Nephron progenitor cell (in vitro differentiated cells): Measurements from ENCODE around the gene PARP8.
A peak's percentile ranks its signal among the peaks of the same experiment; 100 is the strongest.
"Not testable (repeated sequence)": the region's sequence is repeated elsewhere in the genome, so short reads cannot be mapped to it uniquely, and the experiment has no call there.

ENCODE experiments used
- DNase-seq: peaks from one replicate; pipeline ENCODE4 v3.0.0; 2021
- H3K27ac Mint-ChIP-seq: 2 replicates; pipeline ENCODE4 v1.8.0; 2021; ENCODE audit warnings: mild to moderate bottlenecking, moderate library complexity, mixed read lengths
- H3K27me3 Mint-ChIP-seq: 2 replicates; pipeline ENCODE4 v1.8.0; 2021; ENCODE audit warnings: mild to moderate bottlenecking, low read depth, mixed read lengths; ENCODE audit not compliant: poor library complexity
- H3K36me3 Mint-ChIP-seq: 2 replicates; pipeline ENCODE4 v1.8.0; 2021; ENCODE audit warnings: low read depth, mixed read lengths
- H3K4me1 Mint-ChIP-seq: 2 replicates; pipeline ENCODE4 v1.8.0; 2021; ENCODE audit warnings: mixed read lengths
- H3K4me3 Mint-ChIP-seq: 2 replicates; pipeline ENCODE4 v1.8.0; 2021; ENCODE audit warnings: mild to moderate bottlenecking, moderate library complexity, mixed read lengths
- H3K9me3 Mint-ChIP-seq: 2 replicates; pipeline ENCODE4 v1.8.0; 2021; ENCODE audit warnings: mild to moderate bottlenecking, moderate library complexity, mixed read lengths
- TF ChIP-seq, protein P1 (sequence below): fragments of 200-600 bp; sonication (generic); IDR thresholded peaks from 2 replicates; pipeline ENCODE4 v1.5.0; 2021; ENCODE audit warnings: antibody characterized with exemption

PARP8 gene

DNA sequence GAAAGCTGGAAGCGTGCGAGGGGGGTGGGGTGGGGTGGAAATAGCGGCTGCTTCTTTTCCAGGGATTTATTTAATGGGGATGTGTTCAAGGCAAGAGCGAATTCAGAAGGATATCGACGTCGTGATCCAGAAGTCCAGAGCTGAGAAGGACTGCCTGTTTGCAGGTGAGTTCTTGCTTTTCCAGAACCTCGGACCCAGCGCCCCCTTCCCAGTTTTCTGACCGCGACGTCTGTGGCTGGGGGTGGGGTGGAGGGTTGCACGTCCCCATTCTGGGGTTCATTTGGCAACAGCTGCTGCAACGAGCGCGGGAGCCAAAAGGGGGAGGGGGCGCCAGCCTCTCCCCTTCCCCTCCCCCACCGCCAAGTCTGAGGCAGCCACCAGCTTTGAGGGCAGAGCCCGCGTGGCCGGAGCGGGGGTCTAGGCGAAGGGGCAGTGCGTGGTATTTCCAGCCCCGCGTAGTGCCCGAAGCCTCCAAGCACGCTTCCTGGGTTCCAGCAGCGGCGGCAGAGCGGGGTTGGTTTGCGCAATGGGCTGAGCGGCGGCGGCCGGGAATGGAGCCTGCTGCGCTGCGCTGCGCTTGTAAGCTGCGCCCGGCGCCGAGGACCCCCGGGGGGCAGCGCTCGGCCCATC lies 701 bp downstream of the PARP8 start:
- Mint-ChIP-seq H3K9me3 (no peaks in the 10 kb centered on the region), H3K4me1 (peaks cover 62% of the 10 kb centered on the region), H3K36me3 (no peaks in the 10 kb centered on the region), H3K27ac (peak overlapping the region; percentile 95), H3K4me3 (peak overlapping the region; percentile 99), H3K27me3 (no peaks in the 10 kb centered on the region)
- peak; percentile 73 for DNase-seq
- TF ChIP-seq, protein P1, sequence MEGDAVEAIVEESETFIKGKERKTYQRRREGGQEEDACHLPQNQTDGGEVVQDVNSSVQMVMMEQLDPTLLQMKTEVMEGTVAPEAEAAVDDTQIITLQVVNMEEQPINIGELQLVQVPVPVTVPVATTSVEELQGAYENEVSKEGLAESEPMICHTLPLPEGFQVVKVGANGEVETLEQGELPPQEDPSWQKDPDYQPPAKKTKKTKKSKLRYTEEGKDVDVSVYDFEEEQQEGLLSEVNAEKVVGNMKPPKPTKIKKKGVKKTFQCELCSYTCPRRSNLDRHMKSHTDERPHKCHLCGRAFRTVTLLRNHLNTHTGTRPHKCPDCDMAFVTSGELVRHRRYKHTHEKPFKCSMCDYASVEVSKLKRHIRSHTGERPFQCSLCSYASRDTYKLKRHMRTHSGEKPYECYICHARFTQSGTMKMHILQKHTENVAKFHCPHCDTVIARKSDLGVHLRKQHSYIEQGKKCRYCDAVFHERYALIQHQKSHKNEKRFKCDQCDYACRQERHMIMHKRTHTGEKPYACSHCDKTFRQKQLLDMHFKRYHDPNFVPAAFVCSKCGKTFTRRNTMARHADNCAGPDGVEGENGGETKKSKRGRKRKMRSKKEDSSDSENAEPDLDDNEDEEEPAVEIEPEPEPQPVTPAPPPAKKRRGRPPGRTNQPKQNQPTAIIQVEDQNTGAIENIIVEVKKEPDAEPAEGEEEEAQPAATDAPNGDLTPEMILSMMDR = no peak

DNA sequence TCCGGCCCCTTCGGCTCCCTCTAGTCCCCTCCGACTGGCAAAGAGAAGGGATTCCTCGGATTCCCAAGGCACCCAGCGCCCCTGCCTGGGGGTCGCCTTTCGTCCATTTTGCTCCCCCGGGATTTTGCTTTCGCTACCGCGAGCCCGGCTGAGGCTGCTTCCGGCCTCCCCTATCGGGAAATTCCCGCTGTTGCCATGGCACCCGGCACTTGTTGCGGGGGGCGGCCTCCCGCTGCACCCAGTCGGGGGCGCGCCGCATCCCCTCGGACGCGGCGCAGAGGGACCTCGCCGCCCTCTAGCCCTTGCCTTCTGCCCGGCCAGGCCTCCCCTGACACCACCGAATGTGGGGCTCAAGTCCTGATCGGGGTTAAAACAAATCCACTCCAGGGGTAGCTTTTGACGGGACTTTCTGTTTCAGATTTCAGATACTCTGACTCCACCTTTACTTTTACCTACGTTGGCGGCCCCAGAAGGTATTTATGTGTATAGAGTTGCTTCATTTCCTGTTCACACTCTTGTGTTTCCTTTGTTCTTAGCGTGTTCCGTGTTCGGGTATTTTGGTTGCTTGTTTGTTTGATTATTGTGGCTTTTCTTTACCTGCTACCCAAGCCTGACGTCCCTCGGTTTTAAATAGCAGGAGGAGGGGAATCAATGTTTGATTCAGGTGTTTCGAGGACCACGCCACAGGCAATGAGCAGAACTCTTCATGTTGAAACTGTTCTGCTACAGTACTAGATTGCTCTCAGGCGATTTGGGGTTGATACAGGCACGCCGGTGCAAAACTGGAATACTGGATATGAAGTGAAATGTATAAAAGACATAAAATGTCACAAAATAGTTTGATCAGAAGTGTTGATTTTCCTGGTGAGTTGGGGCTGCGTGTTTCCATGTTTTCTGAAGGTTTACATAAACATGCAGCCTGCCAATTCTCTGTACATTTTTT lies 1.5 kb downstream of the PARP8 start:
- TF ChIP-seq, protein P1 = no peak
- H3K9me3 Mint-ChIP-seq = no peaks in the 10 kb centered on the region
- no peaks in the 10 kb centered on the region for H3K36me3 Mint-ChIP-seq
- peak overlapping the region; percentile 98 for H3K27ac Mint-ChIP-seq
- peak overlapping the region; percentile 99 for H3K4me3 Mint-ChIP-seq
- no peaks in the 10 kb centered on the region for H3K27me3 Mint-ChIP-seq
- peak; percentile 85 for DNase-seq
- peaks cover 67% of the 10 kb centered on the region for H3K4me1 Mint-ChIP-seq

DNA sequence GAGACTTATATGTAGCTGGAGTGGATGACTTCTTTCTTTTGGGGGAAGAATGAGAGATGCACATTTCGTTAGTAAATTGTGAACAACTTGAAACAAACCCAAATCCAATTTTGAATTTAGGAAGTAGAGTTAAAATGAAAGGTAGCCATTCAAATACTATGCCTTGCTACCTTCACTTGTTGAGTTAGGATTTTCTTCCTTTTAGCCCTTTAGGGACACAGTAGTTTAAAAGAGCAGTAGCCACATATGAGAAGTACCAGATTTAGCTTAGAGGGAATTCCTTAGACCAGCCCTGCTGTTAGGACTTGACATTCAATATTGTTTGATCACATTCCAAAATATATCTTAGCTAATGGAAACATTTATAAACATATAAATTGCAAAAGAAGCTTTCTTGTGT lies 2.2 kb downstream of the PARP8 start:
- not testable (repeated sequence) for H3K27ac Mint-ChIP-seq, H3K27me3 Mint-ChIP-seq, H3K36me3 Mint-ChIP-seq, H3K9me3 Mint-ChIP-seq, DNase-seq
- H3K4me3 Mint-ChIP-seq = peak overlapping the region; percentile 99
- peaks cover 68% of the 10 kb centered on the region for H3K4me1 Mint-ChIP-seq

DNA sequence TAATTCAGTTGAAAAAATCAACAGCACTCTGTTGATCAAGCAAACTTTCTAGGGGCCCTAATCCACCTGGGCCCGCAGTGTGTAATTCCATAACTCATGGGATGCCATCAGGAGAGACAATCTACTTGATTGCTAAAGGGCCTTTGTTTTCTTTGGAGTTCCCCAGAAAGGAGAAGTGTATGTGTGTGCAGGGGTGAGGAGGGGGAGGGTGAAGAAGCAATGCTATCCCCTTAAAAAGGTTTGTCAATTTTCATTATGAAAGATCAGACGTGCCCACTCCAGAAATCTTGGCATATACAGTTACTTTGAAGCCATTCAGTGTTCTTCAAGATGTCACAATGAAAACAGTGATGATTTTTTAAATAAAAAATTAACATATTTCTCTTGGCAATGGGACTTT lies 6.2 kb downstream of the PARP8 start:
- H3K27me3 Mint-ChIP-seq = no peaks in the 10 kb centered on the region
- peaks cover 23% of the 10 kb centered on the region for H3K36me3 Mint-ChIP-seq
- TF ChIP-seq, protein P1 = no peak

DNA sequence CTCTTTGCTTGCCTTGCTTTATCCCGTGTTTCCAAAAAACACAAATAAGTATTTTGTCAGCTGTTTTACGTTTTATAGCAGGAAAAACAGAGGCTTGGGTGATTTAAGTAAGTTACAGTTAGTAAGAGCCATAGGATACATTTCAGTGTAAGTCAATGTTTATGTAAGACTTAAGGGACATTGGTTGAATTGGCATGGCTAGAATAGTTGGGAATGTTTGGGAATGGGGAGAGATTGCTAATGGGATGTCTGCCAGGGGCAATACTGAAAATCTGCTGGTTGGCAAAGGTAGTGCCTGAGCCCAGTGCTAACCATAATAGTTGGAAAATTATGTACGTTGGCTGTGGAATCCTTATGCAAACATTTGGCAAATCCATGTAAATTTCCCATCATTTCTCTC lies 7.0 kb downstream of the PARP8 start:
- H3K27ac Mint-ChIP-seq, DNase-seq, H3K27me3 Mint-ChIP-seq, H3K4me3 Mint-ChIP-seq, H3K9me3 Mint-ChIP-seq: not testable (repeated sequence)
- peaks cover 23% of the 10 kb centered on the region for H3K36me3 Mint-ChIP-seq
- peaks cover 73% of the 10 kb centered on the region for H3K4me1 Mint-ChIP-seq

More for the DNA sequence above, 6.2 kb downstream of the PARP8 start:
- no peak for DNase-seq
- Mint-ChIP-seq H3K9me3 (peaks cover 5% of the 10 kb centered on the region), H3K4me1 (peaks cover 73% of the 10 kb centered on the region), H3K27ac (no peak overlapping the region), H3K4me3 (no peak overlapping the region)

DNA sequence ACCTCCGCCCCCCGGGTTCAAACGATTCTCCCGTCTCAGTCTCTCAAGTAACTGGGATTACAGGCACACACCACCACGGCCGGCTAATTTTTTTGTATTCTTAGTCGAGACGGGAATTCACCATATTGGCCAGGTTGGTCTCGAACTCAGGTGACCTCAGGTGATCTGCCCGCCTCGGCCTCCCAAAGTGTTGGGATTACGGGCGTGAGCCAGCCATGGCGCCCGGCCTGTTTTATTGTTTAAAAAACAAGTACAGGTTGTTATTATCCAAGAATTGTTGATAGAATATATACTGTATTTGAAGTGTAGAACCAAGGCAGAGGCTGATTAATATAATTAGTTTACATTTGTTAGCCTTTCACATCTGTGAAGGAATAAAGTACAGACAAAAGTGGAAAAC lies 8.9 kb downstream of the PARP8 start:
- peaks cover 5% of the 10 kb centered on the region for H3K9me3 Mint-ChIP-seq
- H3K27me3 Mint-ChIP-seq = no peaks in the 10 kb centered on the region
- TF ChIP-seq, protein P1 = no peak
- DNase-seq = no peak
- H3K4me1 Mint-ChIP-seq = peaks cover 70% of the 10 kb centered on the region
- no peak overlapping the region for H3K27ac Mint-ChIP-seq
- no peak overlapping the region for H3K4me3 Mint-ChIP-seq
- H3K36me3 Mint-ChIP-seq = peaks cover 23% of the 10 kb centered on the region

DNA sequence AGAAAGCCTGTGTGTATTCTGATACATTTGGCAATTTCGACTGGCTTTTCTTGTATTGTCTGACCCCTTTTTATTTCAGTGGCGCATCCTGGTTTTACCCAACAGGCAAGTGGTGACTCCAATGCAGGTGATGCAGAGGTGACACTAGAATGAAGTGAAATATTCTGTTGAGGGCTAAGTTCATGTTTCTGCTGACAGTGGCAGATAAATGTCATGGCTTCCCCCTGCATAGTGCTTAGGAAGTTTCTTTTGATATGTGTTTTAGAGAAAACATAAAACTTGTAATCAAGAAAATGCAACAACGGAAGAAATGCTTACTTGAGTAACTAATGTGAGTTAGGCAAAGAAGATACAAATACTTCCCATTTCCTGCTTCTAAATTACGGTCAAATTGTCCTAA lies 13.1 kb downstream of the PARP8 start:
- peaks cover 33% of the 10 kb centered on the region for H3K4me1 Mint-ChIP-seq
- not testable (repeated sequence) for H3K27me3 Mint-ChIP-seq, DNase-seq, H3K9me3 Mint-ChIP-seq, H3K27ac Mint-ChIP-seq, H3K4me3 Mint-ChIP-seq
- peaks cover 21% of the 10 kb centered on the region for H3K36me3 Mint-ChIP-seq
